T-helper 1 cell treated with Interleukin-12 subunit alpha and Interleukin-12 subunit beta and Interleukin-4 antibody, amounts not matched to agents 30 μg/mL and 1 μg/mL, for 36 hours (primary cell): Measurements from ENCODE around the gene ARID5B.

Source experiments
- H3K27ac Mint-ChIP-seq: one replicate; pipeline ENCODE4 v1.8.0; 2021; ENCODE audit warnings: mild to moderate bottlenecking, mixed read lengths
- H3K27me3 Mint-ChIP-seq: one replicate; pipeline ENCODE4 v1.8.0; 2021; ENCODE audit warnings: low read depth, mixed read lengths
- H3K36me3 Mint-ChIP-seq: one replicate; pipeline ENCODE4 v1.8.0; 2021; ENCODE audit warnings: low read depth, mixed read lengths
- H3K4me1 Mint-ChIP-seq: one replicate; pipeline ENCODE4 v1.8.0; 2021; ENCODE audit warnings: low read depth, mixed read lengths
- H3K4me3 Mint-ChIP-seq: one replicate; pipeline ENCODE4 v1.8.0; 2021; ENCODE audit warnings: mild to moderate bottlenecking, moderate library complexity, mixed read lengths
- H3K9me3 Mint-ChIP-seq: one replicate; pipeline ENCODE4 v1.8.0; 2021; ENCODE audit warnings: mixed read lengths

The ARID5B gene

GRCh38 chr10:61871487-61871886 lies 30.0 kb upstream of the ARID5B start:
- Mint-ChIP-seq H3K4me1 (peaks cover 7% of the 10 kb centered on the region), H3K9me3 (no peaks in the 10 kb centered on the region), H3K27ac (no peak overlapping the region), H3K36me3 (no peaks in the 10 kb centered on the region), H3K4me3 (no peak overlapping the region), H3K27me3 (peaks cover 28% of the 10 kb centered on the region)

GRCh38 chr10:61877887-61878739 lies 23.4 kb upstream of the ARID5B start:
- peaks cover 27% of the 10 kb centered on the region for H3K27me3 Mint-ChIP-seq
- H3K4me1 Mint-ChIP-seq: peaks cover 5% of the 10 kb centered on the region
- H3K4me3 Mint-ChIP-seq: no peak overlapping the region
- H3K9me3 Mint-ChIP-seq: no peaks in the 10 kb centered on the region
- no peaks in the 10 kb centered on the region for H3K36me3 Mint-ChIP-seq
- H3K27ac Mint-ChIP-seq: no peak overlapping the region

- H3K4me1 Mint-ChIP-seq: peaks cover 5% of the 10 kb centered on the region
- H3K36me3 Mint-ChIP-seq: no peaks in the 10 kb centered on the region
- H3K27me3 Mint-ChIP-seq: peaks cover 22% of the 10 kb centered on the region
- no peaks in the 10 kb centered on the region for H3K9me3 Mint-ChIP-seq
- no peak overlapping the region for H3K27ac Mint-ChIP-seq
- H3K4me3 Mint-ChIP-seq: no peak overlapping the region
Measured at GRCh38 chr10:61878740-61879068, 22.8 kb upstream of the ARID5B start.

- Mint-ChIP-seq H3K9me3 (no peaks in the 10 kb centered on the region), H3K27ac (no peak overlapping the region), H3K4me1 (peaks cover 5% of the 10 kb centered on the region), H3K27me3 (peaks cover 5% of the 10 kb centered on the region), H3K4me3 (no peak overlapping the region), H3K36me3 (peaks cover 3% of the 10 kb centered on the region)
Measured at GRCh38 chr10:61882621-61883370, 18.7 kb upstream of the ARID5B start.

GRCh38 chr10:61883371-61884025 lies 18.0 kb upstream of the ARID5B start:
- Mint-ChIP-seq H3K27me3 (peaks cover under 1% of the 10 kb centered on the region), H3K9me3 (no peaks in the 10 kb centered on the region), H3K4me3 (no peak overlapping the region), H3K36me3 (peaks cover 3% of the 10 kb centered on the region), H3K27ac (no peak overlapping the region), H3K4me1 (peaks cover 5% of the 10 kb centered on the region)

- Mint-ChIP-seq H3K27ac (no peak overlapping the region), H3K27me3 (no peaks in the 10 kb centered on the region), H3K4me1 (peaks cover 2% of the 10 kb centered on the region), H3K9me3 (no peaks in the 10 kb centered on the region), H3K36me3 (peaks cover 3% of the 10 kb centered on the region), H3K4me3 (no peak overlapping the region)
Measured at GRCh38 chr10:61887772-61888171, 13.7 kb upstream of the ARID5B start.

- H3K9me3 Mint-ChIP-seq: no peaks in the 10 kb centered on the region
- H3K36me3 Mint-ChIP-seq: peaks cover 3% of the 10 kb centered on the region
- H3K4me3 Mint-ChIP-seq: no peak overlapping the region
- H3K4me1 Mint-ChIP-seq: no peaks in the 10 kb centered on the region
- no peak overlapping the region for H3K27ac Mint-ChIP-seq
- no peaks in the 10 kb centered on the region for H3K27me3 Mint-ChIP-seq
Measured at GRCh38 chr10:61888744-61889143, 12.8 kb upstream of the ARID5B start.

GRCh38 chr10:61890430-61890829 lies 11.1 kb upstream of the ARID5B start:
- no peaks in the 10 kb centered on the region for H3K9me3 Mint-ChIP-seq
- H3K4me1 Mint-ChIP-seq: no peaks in the 10 kb centered on the region
- no peak overlapping the region for H3K4me3 Mint-ChIP-seq
- H3K27me3 Mint-ChIP-seq: no peaks in the 10 kb centered on the region
- H3K36me3 Mint-ChIP-seq: no peaks in the 10 kb centered on the region
- no peak overlapping the region for H3K27ac Mint-ChIP-seq

- no peak overlapping the region for H3K4me3 Mint-ChIP-seq
- no peaks in the 10 kb centered on the region for H3K9me3 Mint-ChIP-seq
- no peak overlapping the region for H3K27ac Mint-ChIP-seq
- H3K36me3 Mint-ChIP-seq: no peaks in the 10 kb centered on the region
- no peaks in the 10 kb centered on the region for H3K27me3 Mint-ChIP-seq
- no peaks in the 10 kb centered on the region for H3K4me1 Mint-ChIP-seq
Measured at GRCh38 chr10:61890881-61891409, 10.6 kb upstream of the ARID5B start.

GRCh38 chr10:61891906-61892585 lies 9.5 kb upstream of the ARID5B start:
- no peaks in the 10 kb centered on the region for H3K9me3 Mint-ChIP-seq
- no peaks in the 10 kb centered on the region for H3K36me3 Mint-ChIP-seq
- H3K27ac Mint-ChIP-seq: no peak overlapping the region
- H3K27me3 Mint-ChIP-seq: no peaks in the 10 kb centered on the region
- no peak overlapping the region for H3K4me3 Mint-ChIP-seq
- peaks cover 4% of the 10 kb centered on the region for H3K4me1 Mint-ChIP-seq

GRCh38 chr10:61892961-61893360 lies 8.5 kb upstream of the ARID5B start:
- peaks cover 12% of the 10 kb centered on the region for H3K4me1 Mint-ChIP-seq
- H3K4me3 Mint-ChIP-seq: no peak overlapping the region
- H3K27ac Mint-ChIP-seq: no peak overlapping the region
- no peaks in the 10 kb centered on the region for H3K36me3 Mint-ChIP-seq
- H3K27me3 Mint-ChIP-seq: no peaks in the 10 kb centered on the region
- H3K9me3 Mint-ChIP-seq: no peaks in the 10 kb centered on the region

- H3K27me3 Mint-ChIP-seq: no peaks in the 10 kb centered on the region
- H3K36me3 Mint-ChIP-seq: no peaks in the 10 kb centered on the region
- no peak overlapping the region for H3K27ac Mint-ChIP-seq
- no peaks in the 10 kb centered on the region for H3K9me3 Mint-ChIP-seq
- no peak overlapping the region for H3K4me3 Mint-ChIP-seq
- H3K4me1 Mint-ChIP-seq: peaks cover 22% of the 10 kb centered on the region
Measured at GRCh38 chr10:61894133-61894532, 7.4 kb upstream of the ARID5B start.

- no peaks in the 10 kb centered on the region for H3K36me3 Mint-ChIP-seq
- no peak overlapping the region for H3K4me3 Mint-ChIP-seq
- no peak overlapping the region for H3K27ac Mint-ChIP-seq
- H3K4me1 Mint-ChIP-seq: peaks cover 30% of the 10 kb centered on the region
- no peaks in the 10 kb centered on the region for H3K9me3 Mint-ChIP-seq
- no peaks in the 10 kb centered on the region for H3K27me3 Mint-ChIP-seq
Measured at GRCh38 chr10:61895898-61896600, 5.5 kb upstream of the ARID5B start.
